C4-2B (cell line): Measurements from ENCODE around the gene SCAI.

Source experiments
- CTCF ChIP-seq: fragments of 450-650 bp; conservative IDR thresholded peaks from 2 replicates; pipeline ENCODE4 v1.5.1; 2017; ENCODE audit warnings: mild to moderate bottlenecking
- ZFX ChIP-seq: fragments of 450-650 bp; IDR thresholded peaks from 2 replicates; pipeline ENCODE4 v1.6.1; 2017

GRCh38 chr9:125180876-125181275, 37.5 kb upstream of the SCAI start:
- TF ChIP-seq CTCF (no peak), ZFX (no peak)
